Activated CD4-positive, CD25-positive, alpha-beta regulatory T cell treated with anti-CD3 and anti-CD28 coated beads, Interleukin-2, amount 50 U/mL, for 16 hours (primary cell): Measurements from ENCODE around the gene TBC1D22B.
A peak's percentile ranks its signal among the peaks of the same experiment; 100 is the strongest.

ENCODE experiments used
- DNase-seq: peaks from one replicate; pipeline ENCODE4 v3.0.0-alpha.2; 2020; ENCODE audit warnings: low read depth, low spot score

Gene TBC1D22B

DNA sequence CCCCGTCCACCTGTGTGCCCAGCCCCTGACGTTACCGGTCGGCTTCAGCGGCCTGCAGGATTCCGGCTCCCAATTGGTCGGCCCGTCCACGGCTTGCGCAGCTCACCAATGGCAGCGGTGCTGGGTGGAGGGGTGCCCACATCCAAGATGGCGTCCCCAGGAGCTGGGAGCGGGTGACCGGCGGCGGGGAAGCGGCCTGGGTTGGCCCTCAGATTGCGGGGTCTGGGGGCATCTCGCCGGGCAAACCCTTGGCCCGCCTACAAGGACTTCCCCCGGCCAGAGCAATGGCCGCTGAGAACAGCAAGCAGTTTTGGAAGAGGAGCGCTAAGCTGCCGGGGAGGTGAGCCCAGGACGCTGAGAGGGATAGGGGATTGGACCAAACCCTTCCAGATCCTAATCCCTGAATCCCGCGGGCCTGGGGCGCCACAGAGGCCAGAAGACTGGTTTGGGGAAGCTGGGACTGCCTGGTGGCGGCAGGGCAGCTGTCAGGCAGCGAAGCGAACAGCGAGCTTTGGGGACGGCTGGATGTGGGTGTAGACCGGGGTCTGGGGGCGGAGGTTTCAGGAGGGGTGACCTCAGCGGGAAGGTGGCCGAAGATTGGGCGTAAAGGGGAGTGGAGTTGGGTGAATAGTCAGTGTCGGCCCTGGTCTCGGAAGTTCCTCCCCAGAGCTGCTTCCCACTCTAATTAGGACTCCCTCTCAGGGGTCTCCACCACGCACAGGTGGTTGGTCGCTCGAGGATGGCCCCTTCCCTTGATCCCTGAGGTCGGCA, at the start of gene TBC1D22B, which contains the start of gene TMEM217:
Gene TBC1D22B, plus strand, starts transcription at position 139 of the 771 bp plus-strand sequence. Its CDS starts 146 bp downstream, at position 285.
Gene TMEM217, minus strand, starts transcription at position 511 of the 771 bp plus-strand sequence. CDS start 39,114 bp downstream, outside the sequence.
- DNase-seq: peak; percentile 93

DNA sequence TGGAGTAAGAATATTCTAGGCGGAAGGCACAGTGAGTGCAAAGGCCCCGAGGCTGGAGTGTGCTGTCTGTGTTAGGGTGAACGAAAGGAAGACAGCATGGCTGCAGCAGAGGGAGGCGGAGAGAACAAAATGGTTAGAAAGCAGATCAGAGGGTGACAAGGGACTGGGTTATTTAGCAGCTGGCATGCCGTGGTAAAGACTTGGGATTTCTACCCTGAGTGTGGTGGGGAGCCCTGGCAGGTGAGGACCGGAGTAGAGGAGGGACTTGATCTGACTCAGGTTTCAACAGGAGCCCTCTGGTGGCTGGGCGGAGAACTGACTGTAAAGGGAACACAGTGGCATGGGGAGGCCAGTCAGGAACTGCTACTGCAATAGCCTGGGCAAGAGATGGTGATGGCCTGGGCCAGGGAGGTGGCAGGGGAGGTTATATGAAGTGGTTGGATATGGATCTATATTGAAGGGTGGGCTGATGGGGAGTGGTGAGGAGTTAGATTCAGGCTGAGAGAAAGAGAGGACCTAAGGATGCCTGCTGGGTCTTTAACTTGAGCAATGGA, 49.6 kb upstream of the TBC1D22B start:
- DNase-seq: peak; percentile 83

- no peak for DNase-seq
Measured at GRCh38 chr6:37208793-37209192, 48.8 kb upstream of the TBC1D22B start.

GRCh38 chr6:37209461-37210205, 47.9 kb upstream of the TBC1D22B start:
- no peak for DNase-seq

DNA sequence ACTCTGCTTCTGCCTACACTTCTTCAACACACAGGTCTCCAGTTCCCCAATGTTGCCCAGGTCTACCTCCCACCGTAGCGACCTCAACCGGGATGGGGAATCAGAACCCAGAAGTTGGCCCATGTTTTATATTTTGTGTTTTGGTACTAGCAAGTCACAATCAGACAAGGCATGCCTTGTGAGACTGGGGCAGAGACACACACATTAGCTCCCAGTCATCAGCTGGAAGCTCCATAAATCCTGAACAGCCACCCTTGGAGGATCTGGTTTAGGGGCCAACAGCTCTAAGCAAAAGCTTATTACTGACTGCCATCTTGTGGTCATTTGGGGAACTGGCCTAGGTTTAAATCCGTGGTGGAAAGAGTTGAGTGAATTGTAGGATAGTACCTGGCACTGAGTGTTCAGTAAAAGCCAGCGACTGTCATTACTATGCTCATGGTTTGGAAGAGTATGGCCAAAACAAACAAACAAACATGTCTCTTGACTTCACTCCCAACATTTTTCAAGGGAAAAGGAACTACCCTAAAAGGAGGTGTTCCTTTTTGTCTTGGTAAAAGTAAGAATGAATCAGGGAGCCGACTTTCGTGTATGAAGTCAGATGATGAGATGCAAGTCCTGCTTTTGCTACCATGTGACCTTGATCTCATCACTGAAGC, 47.1 kb upstream of the TBC1D22B start:
- peak; percentile 62 for DNase-seq

- no peak for DNase-seq
Measured at GRCh38 chr6:37212268-37212667, 45.3 kb upstream of the TBC1D22B start.

- no peak for DNase-seq
Measured at GRCh38 chr6:37218061-37218460, 39.5 kb upstream of the TBC1D22B start.

GRCh38 chr6:37218511-37218910, 39.1 kb upstream of the TBC1D22B start:
- no peak for DNase-seq

DNA sequence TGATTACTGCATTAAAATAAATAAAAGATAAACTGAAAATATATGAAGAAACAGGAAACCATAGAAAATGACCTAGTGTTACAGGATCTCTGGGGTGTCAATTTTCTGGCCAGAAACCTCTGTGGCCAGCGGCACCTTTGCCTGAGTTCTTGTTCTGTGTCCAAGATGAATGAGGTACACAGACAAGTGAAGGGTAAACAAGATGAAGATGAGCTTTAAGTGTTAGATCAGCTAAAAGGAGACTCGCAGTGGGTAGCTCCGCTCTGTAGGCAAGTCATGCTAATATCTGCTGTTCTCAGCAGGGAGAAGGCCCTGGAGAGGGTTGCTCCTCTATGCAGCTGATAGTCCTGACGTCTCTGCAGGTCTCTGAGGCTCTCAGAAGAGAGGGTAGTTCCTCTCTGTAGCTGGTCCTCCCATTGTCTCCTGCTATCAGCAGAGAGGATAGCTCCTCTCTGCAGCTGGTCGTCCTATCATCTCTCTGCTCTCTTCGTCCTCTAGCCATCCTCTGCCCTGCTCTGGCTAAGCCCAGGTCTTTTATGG, 35.9 kb upstream of the TBC1D22B start:
- DNase-seq: no peak

DNA sequence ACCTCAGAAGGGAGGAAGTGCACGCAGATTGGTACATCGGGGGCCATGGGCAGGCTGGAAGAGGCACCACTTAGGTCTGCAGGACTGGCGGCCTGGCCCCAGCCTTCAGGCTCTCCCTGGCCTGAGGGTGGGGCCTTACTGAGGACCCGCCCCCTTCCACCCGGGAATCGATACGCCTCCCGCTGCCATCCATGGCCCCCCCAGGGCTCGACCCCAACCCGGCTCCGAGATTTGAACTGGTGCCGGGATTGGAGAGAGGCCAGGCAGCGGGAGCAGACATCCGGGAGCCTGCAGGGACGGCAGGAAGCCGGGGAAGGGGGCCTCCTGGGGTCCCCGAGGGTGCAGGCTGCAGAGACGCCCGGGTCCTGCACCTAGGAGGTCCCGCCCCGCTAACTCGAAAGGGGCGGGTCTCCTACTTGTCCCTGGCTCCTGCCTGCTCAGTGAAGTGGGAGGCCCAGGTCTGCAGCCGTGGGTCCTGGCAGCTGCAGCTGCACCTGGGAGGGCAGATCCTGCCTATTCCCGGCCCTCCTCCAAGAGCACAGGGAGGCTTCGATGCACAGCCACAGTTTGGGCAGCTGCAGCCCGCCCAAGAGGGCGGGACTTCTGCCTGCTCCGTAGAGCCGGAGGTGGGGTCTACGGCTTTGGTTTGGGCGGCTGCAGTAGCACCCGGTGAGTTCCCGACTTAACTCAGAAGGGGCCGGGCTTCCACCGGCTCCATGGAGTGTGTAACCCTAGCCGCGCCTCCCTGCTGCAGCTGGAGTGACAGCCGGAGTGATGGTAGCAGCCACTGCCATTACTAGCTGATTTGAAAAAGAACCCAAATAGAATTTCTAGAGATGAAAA, 35.2 kb upstream of the TBC1D22B start:
- DNase-seq: peak; percentile 12

GRCh38 chr6:37222992-37223391, 34.6 kb upstream of the TBC1D22B start:
- DNase-seq: no peak

GRCh38 chr6:37225350-37226169, 32.0 kb upstream of the TBC1D22B start:
- no peak for DNase-seq

- no peak for DNase-seq
Measured at GRCh38 chr6:37230104-37230503, 27.5 kb upstream of the TBC1D22B start.

DNA sequence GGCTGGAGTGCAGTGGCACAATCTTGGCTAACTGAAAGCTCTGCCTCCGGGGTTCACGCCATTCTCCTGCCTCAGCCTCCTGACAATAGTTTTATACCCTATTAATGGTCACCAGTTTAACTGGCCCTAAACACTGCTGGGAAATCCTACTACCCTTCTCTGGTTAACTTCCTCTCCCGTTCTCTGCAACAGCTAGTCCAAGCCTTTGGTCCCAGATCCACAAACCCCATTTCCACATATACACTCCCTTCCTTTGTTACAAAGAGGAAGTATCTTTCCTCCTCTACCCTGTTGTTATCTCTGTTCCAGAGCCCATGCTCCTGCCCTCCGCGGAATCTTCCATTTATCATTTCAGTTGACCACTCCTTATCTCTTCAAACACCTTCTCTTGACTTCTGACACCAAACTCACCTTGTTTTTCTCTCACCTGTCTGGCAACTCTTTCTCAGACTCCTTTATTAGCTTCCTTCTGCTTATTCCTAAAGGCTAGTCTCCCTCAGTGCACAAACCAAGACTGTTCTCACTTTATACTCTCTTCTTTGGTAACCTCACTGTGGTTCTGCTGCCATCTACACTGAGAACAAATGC, 25.0 kb upstream of the TBC1D22B start:
- DNase-seq: no peak

- no peak for DNase-seq
Measured at GRCh38 chr6:37233541-37233940, 24.0 kb upstream of the TBC1D22B start.

DNA sequence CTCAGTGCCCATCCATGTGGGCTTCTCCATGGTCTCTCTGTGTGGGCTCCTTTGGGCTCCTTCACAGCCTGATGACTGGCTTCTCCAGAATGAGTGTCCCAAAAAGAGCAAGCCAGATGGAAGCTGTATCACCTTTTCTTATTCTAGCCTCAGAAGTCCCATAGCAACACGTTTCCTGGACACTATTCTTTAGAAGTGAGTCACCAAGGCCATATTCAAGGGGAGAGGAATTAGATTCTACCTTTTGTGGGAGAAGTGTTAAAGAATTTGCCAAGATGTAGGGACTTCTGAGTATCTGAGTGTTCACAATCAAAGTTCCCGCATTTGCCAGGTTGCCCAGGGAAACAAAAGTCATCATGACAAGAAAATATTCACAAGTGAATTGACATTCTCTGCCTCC, 20.7 kb upstream of the TBC1D22B start:
- DNase-seq: no peak

GRCh38 chr6:37237789-37238188, 19.8 kb upstream of the TBC1D22B start:
- no peak for DNase-seq

- no peak for DNase-seq
Measured at GRCh38 chr6:37238381-37238780, 19.2 kb upstream of the TBC1D22B start.

- DNase-seq: no peak
Measured at GRCh38 chr6:37239526-37239925, 18.0 kb upstream of the TBC1D22B start.
